Measurements from ENCODE around the gene CD40.

The CD40 gene

GRCh38 chr20:46117704-46118467 lies at the start of gene CD40:
TSS of gene CD40 (plus strand) at chr20:46118314. CDS start at chr20:46118344, 30 bp downstream.
- H3K9me3 ChIP-seq: no peaks in the 10 kb centered on the region
- in situ Hi-C loops (cut with MboI; ENCODE audit: low sequenced_read_pairs): no loop called here
- peaks cover 6% of the 10 kb centered on the region for H3K27me3 ChIP-seq (ENCODE audit: low read depth)
- peak; percentile 23 to 85 for DNase-seq (ENCODE audit: low spot score in 2 of 2)
- no peaks in the 10 kb centered on the region for H3K36me3 ChIP-seq (replicated peaks)
- peak within 1 kb of the TSS; percentile 9; the same call in 1 of the 2 replicates for H3K4me3 ChIP-seq
- no peaks in the 10 kb centered on the region for H3K4me1 ChIP-seq

DNA sequence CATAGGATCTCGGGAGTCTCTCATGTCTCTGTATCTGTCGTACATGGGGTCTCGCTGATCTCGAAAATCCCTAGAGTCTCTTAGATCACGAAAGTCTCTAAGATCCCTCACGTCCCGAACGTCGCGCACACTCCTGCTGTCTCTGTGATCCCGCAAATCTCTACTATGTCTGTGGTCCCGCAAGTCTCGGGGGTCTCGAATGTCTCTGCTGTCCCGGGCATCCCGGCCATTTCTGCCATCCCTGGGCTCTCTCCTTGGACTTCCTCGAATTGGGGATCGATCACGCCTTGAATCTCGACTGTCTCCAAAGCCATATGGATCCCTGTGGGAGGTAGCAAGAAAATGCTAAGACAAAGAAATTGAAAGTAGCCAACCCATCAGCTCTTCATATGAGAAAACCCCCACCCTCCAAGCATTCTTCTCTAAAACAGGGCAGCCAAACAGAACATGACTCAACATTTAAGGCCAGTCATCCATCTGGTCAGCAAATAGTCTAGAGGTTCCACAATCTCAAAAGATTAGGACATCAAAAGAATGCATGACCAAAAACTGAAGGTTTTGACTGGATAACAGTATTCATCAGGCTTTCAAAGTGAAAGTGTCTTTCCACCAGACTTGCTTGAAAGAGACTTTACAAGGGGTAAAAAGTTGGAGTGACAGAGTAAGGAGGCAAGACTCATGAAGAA lies 47.8 kb upstream of the CD40 start:
- DNase-seq (ENCODE audit: low spot score in 2 of 2): no peak
- no peaks in the 10 kb centered on the region for H3K27me3 ChIP-seq (ENCODE audit: low read depth)
- H3K4me1 ChIP-seq: peaks cover 14% of the 10 kb centered on the region
- H3K9me3 ChIP-seq: no peaks in the 10 kb centered on the region
- peaks cover 30% of the 10 kb centered on the region for H3K36me3 ChIP-seq (replicated peaks)
- in situ Hi-C loops (cut with MboI; ENCODE audit: low sequenced_read_pairs): no loop called here
- no peak overlapping the region for H3K4me3 ChIP-seq

DNA sequence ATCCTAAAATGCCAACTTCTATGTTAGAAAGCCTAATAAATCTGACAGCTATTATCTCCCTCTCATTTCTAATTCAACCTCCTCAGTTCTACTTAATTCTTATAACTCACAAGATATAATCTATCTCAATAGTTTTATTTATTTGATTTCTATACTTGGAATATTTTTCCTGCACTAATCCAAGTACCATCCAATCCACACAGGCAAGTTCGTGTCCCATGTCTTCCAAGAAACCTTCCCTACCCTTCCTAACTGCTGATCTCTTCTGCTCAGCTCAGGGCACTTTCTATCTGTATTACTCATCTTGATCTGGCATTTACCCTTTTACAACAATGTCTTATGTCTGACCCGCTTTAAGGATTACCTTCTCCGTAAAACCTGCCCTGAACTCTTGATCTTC lies 46.5 kb upstream of the CD40 start:
- in situ Hi-C loops (cut with MboI; ENCODE audit: low sequenced_read_pairs): no loop called here
- Histone ChIP-seq H3K9me3 (no peaks in the 10 kb centered on the region), H3K36me3 (replicated peaks) (peaks cover 19% of the 10 kb centered on the region), H3K4me1 (peaks cover 14% of the 10 kb centered on the region), H3K4me3 (no peak overlapping the region), H3K27me3 (ENCODE audit: low read depth) (no peaks in the 10 kb centered on the region)
- DNase-seq (ENCODE audit: low spot score in 2 of 2): no peak

DNA sequence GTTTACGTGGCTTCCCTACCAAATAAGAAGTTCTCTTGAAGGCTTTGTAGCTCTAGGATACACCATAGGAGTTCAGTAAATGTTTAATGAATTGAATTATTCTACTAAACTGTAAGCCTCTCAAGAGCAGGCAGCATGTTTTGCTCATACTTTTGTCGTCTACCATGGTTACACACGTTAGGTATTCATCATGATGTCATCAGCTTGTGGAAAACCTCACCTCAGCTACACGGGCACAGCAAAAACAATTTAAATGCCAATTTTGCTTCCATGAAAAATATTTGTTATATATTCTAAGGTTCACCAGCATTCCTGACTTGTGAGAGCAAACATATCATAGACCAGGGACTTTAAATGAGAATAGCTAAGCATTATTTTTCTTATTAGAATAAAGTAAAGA lies 45.1 kb upstream of the CD40 start:
- in situ Hi-C loops (cut with MboI; ENCODE audit: low sequenced_read_pairs): no loop called here
- DNase-seq (ENCODE audit: low spot score in 2 of 2): no peak
- Histone ChIP-seq H3K27me3 (ENCODE audit: low read depth) (no peaks in the 10 kb centered on the region), H3K9me3 (no peaks in the 10 kb centered on the region), H3K36me3 (replicated peaks) (peaks cover 9% of the 10 kb centered on the region), H3K4me1 (peaks cover 14% of the 10 kb centered on the region), H3K4me3 (no peak overlapping the region)

GRCh38 chr20:46073443-46073842 lies 44.7 kb upstream of the CD40 start:
- no peak for DNase-seq (ENCODE audit: low spot score in 2 of 2)
- no peaks in the 10 kb centered on the region for H3K9me3 ChIP-seq
- peaks cover 5% of the 10 kb centered on the region for H3K36me3 ChIP-seq (replicated peaks)
- H3K27me3 ChIP-seq (ENCODE audit: low read depth): no peaks in the 10 kb centered on the region
- in situ Hi-C loops (cut with MboI; ENCODE audit: low sequenced_read_pairs): no loop called here
- no peak overlapping the region for H3K4me3 ChIP-seq
- H3K4me1 ChIP-seq: peaks cover 14% of the 10 kb centered on the region

- Histone ChIP-seq H3K9me3 (no peaks in the 10 kb centered on the region), H3K27me3 (ENCODE audit: low read depth) (no peaks in the 10 kb centered on the region), H3K4me1 (peaks cover 14% of the 10 kb centered on the region), H3K4me3 (no peak overlapping the region), H3K36me3 (replicated peaks) (peaks cover 3% of the 10 kb centered on the region; the same call in 1 of the 2 replicates)
- in situ Hi-C loops (cut with MboI; ENCODE audit: low sequenced_read_pairs): no loop called here
- peak; percentile 66 to 94 for DNase-seq (ENCODE audit: low spot score in 2 of 2)
Observed at GRCh38 chr20:46074006-46074405, 44.1 kb upstream of the CD40 start.

DNA sequence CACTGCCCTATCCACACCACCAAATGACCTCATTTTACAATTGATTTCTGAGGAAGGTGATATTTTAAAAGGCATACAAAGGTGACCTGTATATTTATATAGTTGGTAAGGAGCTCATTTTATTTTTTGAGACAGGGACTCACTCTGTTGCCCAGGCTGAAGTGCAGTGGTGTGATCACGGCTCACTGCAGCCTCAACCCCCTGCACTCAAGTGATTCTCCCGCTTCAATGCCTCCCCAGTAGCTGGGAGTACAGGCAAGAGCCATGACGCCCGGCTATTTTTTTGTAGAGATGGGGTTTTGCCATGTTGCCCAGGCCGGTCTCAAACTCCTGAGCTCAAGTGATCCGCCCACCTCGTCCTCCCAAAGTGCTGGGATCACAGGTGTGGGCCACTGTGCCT lies 41.3 kb upstream of the CD40 start:
- Histone ChIP-seq H3K4me1 (peaks cover 14% of the 10 kb centered on the region), H3K9me3 (no peaks in the 10 kb centered on the region), H3K27me3 (ENCODE audit: low read depth) (no peaks in the 10 kb centered on the region), H3K36me3 (replicated peaks) (no peaks in the 10 kb centered on the region; the same call in 1 of the 2 replicates), H3K4me3 (no peak overlapping the region)
- DNase-seq (ENCODE audit: low spot score in 2 of 2): no peak
- in situ Hi-C loops (cut with MboI; ENCODE audit: low sequenced_read_pairs): no loop called here

DNA sequence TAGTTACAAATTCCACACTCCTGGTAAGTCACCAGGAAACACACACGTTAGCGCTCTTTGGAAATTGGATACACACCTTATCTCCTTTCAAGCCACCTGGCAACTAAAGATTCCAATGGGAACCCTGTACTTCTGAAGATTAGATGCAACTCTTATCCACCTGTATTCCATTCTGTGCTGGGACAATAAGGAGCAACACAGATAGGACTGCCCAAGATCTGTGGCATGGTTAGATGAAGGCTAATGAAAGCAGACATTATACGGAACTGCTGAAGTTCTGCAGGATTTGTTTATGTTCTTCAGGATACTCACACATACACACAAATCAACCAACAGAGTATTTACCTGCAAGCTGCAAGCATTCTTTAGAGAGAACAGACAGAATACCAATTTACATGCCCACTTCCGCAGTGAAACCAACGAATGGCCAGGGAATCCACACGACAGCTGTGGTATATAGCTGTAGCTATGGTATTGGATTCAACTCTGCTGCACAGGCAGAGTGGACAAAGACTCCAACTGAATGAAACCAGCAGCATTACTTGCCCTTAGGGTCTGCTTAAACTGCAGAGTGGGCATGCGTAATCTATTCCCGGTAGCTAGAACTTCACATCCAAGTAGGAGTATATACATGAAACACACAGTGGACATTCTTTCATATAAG lies 40.3 kb upstream of the CD40 start:
- no peaks in the 10 kb centered on the region for H3K27me3 ChIP-seq (ENCODE audit: low read depth)
- no peak overlapping the region for H3K4me3 ChIP-seq
- DNase-seq (ENCODE audit: low spot score in 2 of 2): no peak
- in situ Hi-C loops (cut with MboI; ENCODE audit: low sequenced_read_pairs): no loop called here
- H3K36me3 ChIP-seq (replicated peaks): no peaks in the 10 kb centered on the region; the same call in 1 of the 2 replicates
- H3K9me3 ChIP-seq: no peaks in the 10 kb centered on the region
- H3K4me1 ChIP-seq: peaks cover 20% of the 10 kb centered on the region

DNA sequence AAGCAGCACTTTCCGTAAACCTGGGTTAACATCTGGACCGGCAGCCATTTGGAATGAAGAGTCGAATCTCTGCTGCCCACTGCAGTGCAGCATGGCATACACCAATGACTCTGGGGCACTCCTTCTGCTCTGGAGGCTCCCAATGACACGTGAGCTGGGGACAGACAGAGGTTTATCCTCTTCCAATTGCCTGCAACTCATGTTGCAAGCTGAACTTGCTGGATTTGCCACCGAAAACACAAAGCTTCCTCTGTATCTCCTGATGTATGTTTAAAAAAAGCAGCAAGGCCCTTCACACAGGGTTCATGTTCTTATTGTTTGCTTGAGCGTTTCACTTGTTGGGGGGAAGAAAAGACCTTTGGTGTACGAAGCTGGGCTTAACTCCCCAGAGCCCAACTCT lies 39.2 kb upstream of the CD40 start:
- H3K4me1 ChIP-seq: peaks cover 15% of the 10 kb centered on the region
- in situ Hi-C loops (cut with MboI; ENCODE audit: low sequenced_read_pairs): no loop called here
- H3K9me3 ChIP-seq: no peaks in the 10 kb centered on the region
- H3K4me3 ChIP-seq: no peak overlapping the region
- H3K36me3 ChIP-seq (replicated peaks): no peaks in the 10 kb centered on the region; the same call in 1 of the 2 replicates
- no peaks in the 10 kb centered on the region for H3K27me3 ChIP-seq (ENCODE audit: low read depth)
- no peak for DNase-seq (ENCODE audit: low spot score in 2 of 2)

DNA sequence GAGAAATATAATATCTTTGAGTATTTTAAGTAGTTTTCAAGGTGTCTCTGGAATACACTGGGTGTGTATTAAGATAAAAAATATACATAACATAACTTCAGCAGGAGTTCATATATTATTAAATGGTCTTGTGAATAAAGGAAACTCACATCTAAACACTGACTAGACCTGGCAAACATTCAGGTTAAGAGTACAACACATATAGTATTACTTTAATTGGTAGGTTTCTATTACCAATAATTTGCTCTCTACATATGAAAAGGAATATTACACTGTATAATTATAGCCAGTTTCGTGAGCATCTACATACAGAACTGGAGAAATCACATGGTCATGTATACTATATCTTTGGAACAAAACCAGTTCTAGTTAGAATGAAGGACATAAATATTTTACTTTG lies 37.0 kb upstream of the CD40 start:
- in situ Hi-C loops (cut with MboI; ENCODE audit: low sequenced_read_pairs): no loop called here
- Histone ChIP-seq H3K4me1 (peaks cover 17% of the 10 kb centered on the region), H3K4me3 (no peak overlapping the region), H3K36me3 (replicated peaks) (no peaks in the 10 kb centered on the region; the same call in 1 of the 2 replicates), H3K27me3 (ENCODE audit: low read depth) (no peaks in the 10 kb centered on the region), H3K9me3 (no peaks in the 10 kb centered on the region)
- DNase-seq (ENCODE audit: low spot score in 2 of 2): no peak

- no peak for DNase-seq (ENCODE audit: low spot score in 2 of 2)
- Histone ChIP-seq H3K9me3 (no peaks in the 10 kb centered on the region), H3K4me1 (peaks cover 30% of the 10 kb centered on the region), H3K36me3 (replicated peaks) (no peaks in the 10 kb centered on the region; the same call in 1 of the 2 replicates), H3K4me3 (no peak overlapping the region), H3K27me3 (ENCODE audit: low read depth) (no peaks in the 10 kb centered on the region)
- in situ Hi-C loops (cut with MboI; ENCODE audit: low sequenced_read_pairs): no loop called here
Observed at GRCh38 chr20:46083101-46083500, 35.0 kb upstream of the CD40 start.

GRCh38 chr20:46083531-46084061 lies 34.5 kb upstream of the CD40 start:
- in situ Hi-C loops (cut with MboI; ENCODE audit: low sequenced_read_pairs): no loop called here
- Histone ChIP-seq H3K9me3 (no peaks in the 10 kb centered on the region), H3K4me1 (peaks cover 33% of the 10 kb centered on the region), H3K36me3 (replicated peaks) (no peaks in the 10 kb centered on the region), H3K27me3 (ENCODE audit: low read depth) (no peaks in the 10 kb centered on the region), H3K4me3 (no peak overlapping the region)
- DNase-seq (ENCODE audit: low spot score in 2 of 2): no peak

GRCh38 chr20:46084805-46085178 lies 33.3 kb upstream of the CD40 start:
- in situ Hi-C loops (cut with MboI; ENCODE audit: low sequenced_read_pairs): no loop called here
- Histone ChIP-seq H3K36me3 (replicated peaks) (peaks cover 2% of the 10 kb centered on the region; the same call in 1 of the 2 replicates), H3K4me3 (no peak overlapping the region), H3K4me1 (peaks cover 33% of the 10 kb centered on the region), H3K9me3 (no peaks in the 10 kb centered on the region), H3K27me3 (ENCODE audit: low read depth) (no peaks in the 10 kb centered on the region)
- no peak for DNase-seq (ENCODE audit: low spot score in 2 of 2)
